ENCODE results near the gene GPATCH3.
"Not testable (repeated sequence)": the region's sequence is repeated elsewhere in the genome, so short reads cannot be mapped to it uniquely, and the experiment has no call there.

Gene GPATCH3

DNA sequence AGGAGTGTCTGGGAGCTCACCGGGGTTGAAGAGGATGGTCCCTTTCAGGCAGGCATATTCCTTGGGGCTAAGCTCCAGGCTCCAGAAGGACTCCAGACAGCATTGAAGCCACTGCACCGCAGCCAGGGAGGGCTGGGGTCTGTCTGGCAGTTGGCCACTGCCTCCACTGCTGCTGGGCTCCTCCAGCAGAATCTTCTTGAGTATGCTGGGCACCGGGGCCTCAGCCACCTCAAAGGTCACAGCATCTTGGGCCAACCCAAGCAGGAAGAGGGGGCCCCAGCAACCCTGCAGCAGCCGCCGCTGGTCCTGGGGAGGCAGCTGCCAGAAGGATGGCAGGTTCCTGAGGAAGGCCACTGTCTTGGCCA, 13.1 kb upstream of the GPATCH3 start:
- DNase-seq: no peak

DNA sequence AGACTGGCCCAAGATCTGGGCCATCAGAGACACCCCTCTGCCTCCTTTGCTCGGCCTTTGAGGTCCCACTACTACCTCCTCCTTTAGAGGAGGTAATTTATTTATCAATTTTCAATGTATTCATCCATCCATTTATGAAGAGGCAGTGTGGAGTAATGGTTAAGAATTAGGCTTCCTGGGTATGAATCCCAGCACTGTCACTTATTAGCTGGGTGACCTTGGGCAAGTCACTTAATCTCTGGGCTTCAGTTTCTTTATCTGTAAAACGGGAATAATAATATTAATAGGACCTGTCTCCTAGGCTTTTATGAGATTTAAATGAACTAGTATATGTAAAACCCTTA, 11.9 kb upstream of the GPATCH3 start:
- DNase-seq: no peak

DNA sequence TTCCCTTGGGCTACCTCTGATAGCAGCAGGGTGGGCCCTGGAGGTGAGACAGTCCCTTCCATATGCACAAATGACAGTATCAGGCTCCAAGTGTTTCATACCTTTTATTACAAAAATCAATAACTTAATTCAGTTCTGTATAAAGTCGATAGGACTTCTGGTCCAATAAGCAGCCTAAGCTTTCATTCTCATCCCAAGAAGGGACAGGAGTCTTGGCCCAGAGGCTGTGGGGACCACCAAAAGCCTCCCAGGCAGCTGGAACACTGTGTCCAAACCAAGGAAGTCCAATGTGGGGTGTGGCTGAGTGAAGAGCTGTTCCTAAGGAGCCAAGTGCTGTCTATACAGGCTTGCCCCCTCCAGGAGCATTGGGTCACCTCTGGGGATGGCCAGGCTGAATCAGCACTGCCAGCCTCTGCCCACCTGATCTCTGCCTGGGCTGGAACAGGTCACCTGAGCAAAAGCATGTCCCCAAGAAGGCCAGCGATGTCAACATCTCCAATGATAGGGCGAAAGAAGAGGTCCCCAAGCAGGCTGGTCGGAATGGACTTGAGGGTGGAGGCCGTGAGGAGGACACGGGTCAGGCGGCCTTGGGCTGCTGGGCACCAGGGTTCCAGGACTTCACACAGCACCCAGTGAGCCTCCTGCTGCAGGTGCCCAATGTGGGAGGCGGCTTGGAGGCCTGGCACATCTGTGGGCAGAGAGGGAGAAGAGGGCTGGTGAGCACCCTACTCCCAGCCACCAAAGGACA, 11.3 kb upstream of the GPATCH3 start:
- DNase-seq: no peak

DNA sequence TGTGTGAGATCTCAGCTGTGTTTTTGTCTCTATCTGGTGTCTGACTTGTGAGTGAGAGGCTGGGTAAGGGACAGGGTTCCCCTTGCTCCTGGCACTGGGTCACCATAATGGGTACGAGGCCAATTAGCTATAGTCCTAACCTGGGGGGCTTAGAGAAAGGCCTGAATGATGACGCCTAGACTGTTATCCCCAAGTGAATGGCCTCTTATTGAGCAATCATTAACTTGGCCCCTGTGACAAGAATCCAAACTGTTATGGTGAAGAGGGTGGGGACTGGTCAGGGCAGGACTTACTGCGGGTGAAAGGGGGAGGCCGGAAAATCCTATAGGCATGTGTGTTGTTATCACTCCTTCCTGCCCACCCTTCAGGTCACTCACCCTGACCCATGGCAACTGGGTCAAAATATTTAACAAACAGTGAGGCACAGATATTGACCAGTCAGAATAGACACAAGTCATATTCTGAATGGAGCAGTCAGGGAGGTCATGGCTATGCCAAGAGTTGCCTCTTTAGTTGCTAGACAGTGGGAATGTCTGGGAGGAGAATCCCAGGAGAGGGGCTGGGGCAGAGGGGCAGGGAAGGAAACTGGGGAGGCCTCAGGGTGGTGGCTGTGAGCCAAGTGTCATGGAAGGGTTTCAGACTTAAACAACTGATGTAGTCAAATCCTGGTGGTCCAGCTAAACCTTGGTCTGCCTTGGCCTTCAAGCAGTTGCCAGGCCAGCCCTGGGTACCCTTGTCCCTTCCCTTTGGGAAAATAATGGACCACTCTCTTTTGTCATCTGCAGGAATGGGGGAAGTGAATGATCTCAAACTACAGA, 10.3 kb upstream of the GPATCH3 start:
- no peak for DNase-seq

DNA sequence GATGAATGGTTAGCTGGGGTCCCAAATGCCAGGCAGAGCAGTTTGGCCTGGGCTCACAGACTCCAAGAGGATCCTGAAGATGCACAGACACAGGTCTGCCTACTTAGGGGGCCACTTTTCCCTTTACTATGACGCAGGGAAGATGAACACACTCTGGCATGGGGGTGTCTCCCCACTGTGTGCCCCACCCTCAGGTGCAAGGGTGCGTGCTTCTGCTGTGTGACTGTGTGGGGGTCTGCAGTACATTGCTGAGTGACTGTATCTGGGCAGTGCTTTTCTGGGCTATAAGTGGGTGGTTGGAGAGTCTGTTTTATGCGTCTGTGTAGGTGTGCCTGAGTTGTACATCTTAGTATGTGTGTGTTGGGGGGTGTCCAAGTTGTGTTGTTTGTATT, 9.7 kb upstream of the GPATCH3 start:
- DNase-seq: no peak

DNA sequence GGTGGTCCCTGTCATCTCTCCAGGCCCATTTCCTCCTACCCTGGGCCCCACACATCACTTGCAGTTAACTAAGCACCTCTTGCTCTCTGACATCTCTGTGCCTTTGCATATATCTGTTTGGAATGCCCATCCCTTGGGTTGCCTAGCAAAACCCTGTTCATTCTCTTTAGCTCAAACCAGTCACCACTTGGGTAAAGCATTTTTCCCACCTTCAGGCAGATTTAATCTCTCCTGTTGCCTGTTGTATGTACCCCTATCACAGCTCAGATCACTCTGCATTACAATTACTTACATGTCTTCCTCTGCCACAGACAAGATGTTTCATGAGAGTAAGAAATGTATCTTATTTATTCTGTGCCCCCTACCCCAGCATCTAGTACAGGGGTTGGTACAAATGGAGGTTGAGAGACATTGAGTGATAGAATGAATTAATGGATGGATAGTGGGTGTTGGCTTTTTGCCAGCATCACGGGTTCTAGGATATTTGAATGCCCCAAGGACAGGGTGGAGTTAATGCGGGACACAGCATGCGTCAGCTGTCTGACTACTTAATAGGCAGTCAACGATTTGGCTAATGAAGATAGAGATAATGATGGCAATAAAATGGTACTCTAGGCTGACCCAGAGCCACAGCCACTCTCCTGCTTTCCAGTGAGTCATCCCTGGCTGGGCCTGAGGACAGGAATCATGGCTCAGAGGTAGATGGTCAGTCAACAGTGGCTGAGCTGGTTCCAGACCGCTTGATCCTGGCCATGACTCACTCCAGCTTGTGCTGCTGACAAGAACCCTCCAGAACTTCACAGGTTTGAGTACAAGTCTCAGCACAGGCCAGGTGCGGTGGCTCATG, 7.0 kb upstream of the GPATCH3 start:
- no peak for DNase-seq

DNA sequence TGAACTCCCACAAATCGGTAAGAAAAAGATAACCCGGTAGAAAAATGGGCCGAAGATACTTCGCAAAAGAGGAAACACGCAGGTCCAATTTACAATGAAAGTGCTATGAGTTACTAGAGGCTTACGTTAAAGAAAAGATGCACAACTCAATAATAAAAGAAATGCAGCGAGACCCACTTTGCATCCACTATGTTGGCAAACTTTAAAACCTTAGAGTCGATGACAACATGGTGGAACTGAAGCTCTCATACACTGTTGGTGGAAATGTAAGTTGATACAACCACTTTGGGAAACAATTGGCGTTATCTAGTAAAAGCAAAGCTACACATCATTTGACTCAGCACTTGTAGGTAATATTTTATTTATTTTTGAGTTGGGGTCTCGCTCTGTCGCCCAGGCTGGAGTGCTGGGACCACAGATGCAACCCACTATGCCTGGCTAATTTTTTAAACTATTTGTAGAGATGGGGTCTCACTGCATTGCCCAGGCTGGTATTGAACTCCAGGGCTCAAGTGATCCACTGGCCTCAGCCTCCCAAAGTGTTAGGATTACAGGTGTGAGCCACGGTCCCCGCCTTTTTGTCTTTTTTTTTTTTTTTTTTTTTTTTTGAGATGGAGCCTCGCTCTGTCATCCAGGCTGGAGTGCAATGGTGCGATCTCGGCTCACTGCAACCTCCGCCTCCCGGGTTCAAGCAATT, 696 bp upstream of the GPATCH3 start:
- no peak for DNase-seq

DNA sequence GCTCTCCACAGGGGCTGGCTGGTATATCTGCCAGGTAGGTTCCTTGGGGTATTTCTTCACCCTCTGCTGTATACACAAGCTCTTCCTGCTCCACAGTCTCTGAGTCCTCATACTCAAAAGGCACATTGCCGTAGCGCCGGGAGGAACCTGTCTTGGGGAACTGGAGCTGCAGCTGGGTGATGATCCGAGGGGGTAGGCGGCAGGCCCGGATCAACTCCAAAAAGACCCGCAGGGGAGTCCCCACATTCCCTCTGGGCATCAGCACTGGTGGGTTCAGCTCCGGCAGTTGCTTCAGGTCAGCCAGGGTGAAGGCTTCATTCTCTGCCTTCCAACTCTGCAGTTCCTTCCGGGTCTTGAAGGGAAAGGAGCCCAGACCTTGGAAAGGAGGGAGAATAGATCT, 2.9 kb downstream of the GPATCH3 start:
- DNase-seq: no peak

DNA sequence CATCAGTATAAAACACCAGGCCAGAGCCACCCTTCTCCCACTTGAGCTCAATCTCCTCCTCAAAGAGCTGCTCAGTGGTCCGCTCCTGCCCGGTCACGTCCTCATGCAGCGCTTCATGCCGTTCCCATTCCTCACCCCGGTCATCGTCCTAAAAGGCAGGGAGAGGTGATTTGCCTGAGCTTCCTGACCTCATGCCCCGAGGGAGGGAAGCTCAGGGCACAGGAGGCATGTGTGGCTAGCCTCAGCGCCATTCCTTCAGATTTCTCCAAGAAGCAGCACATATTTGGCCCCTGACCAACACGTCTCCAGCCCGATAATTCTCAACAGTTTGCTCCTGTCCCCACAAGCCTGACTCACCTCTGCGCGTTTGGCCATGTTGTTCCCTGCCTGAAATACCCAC, 6.0 kb downstream of the GPATCH3 start:
- no peak for DNase-seq

DNA sequence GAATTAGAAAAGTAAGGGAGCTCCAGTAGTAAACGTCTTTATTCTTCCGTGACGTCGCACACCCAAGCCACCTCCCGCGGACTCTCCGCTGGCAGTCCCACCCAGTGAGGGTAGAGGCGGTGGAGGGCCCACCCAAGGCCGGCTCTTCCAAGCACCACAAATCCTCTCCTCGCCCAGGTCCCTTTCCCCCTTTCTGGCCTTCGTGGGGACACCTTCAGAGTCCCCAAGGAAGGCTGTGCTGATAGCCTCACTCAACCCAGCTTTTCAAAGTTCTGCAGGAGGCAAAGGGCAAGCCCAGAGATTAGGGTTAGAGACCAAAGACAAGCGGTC, 9.8 kb downstream of the GPATCH3 start:
- DNase-seq: no peak

DNA sequence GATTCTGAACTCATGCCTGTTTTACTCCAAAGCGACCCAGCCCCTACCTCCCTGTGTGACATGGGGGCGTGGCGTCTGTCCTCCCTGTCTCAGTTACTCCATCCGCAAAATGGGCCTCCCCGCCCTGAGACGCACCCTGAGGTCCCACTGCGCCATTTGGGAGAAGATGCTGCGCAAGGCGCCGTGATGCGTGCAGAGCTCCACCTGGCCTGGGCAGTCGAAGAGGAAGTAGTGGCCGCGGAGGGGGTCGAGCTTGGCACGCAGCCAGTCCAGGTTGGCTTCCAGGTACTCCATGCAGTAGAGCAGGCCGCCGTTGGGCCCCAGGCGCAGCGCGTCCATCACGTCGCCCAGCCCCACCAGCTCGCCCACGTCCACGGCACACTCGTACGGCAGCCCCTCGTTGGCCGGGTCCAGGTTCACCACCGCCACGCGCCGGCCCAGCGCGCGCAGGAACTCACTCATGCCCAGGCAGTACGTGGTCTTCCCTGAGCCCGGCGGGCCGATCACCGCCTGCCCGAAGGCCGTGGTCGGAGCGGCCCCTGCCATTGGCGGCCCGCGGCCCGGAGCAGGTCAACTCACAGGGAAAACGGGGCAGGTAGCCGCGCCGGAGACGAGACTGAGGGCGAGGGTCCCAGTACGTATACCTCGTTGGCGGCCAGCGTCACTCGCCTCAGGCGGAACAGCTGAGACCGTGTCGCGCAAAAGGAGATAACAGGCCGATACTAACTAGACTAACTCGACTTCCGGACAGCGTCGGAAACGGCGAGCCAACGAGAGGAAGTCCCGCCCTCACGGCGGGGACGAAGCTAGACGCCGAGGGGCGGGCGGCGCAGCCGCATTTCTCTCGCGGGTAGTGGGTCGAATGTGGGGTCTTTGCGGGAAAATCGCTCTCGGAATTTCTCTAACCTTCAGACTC, 10.5 kb downstream of the GPATCH3 start, which contains the start of gene GPN2:
Gene GPN2 (minus strand): TSS at position 733 of the 916 bp plus-strand sequence. CDS start 187 bp downstream, at position 546.
- DNase-seq: peak; percentile 89

DNA sequence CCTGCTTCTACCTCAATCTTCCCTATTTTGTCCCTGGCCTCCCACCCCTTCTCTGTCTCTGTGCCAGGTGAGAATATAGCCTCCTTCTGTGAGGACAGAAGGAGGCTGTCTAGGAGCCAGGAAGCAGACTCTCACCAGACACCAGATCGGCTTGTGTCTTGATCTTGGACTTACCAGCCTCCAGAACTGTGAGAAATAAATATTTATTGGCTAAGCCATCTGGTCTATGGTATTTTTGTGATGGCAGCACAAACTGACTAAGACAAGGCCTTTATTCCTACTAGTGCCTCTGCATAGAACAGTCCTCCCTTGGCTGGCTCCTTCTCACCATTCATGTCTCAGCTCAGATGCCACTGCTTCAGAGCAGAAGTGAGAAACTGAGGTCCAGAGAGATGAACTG, 12.0 kb downstream of the GPATCH3 start:
- DNase-seq: no peak

DNA sequence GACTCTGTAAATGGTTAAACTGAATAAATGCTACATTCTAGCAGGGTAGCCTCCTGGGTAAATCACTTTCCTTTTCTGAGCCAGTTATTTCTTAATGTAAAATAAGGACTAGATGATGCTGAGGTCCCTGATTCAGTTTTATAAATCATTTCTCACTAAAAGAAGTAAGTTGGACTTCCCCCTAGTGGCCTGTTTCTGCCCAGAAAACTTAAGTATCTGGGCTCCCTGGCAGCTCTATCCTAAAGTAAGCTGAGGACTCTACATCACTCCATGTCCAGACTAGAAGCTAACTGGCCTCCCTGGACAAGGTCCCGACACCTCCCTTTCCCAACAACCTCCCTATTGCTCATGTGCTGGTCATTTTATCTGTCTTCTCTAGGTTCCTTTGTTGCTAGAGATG, 13.1 kb downstream of the GPATCH3 start:
- peak; percentile 27 for DNase-seq

DNA sequence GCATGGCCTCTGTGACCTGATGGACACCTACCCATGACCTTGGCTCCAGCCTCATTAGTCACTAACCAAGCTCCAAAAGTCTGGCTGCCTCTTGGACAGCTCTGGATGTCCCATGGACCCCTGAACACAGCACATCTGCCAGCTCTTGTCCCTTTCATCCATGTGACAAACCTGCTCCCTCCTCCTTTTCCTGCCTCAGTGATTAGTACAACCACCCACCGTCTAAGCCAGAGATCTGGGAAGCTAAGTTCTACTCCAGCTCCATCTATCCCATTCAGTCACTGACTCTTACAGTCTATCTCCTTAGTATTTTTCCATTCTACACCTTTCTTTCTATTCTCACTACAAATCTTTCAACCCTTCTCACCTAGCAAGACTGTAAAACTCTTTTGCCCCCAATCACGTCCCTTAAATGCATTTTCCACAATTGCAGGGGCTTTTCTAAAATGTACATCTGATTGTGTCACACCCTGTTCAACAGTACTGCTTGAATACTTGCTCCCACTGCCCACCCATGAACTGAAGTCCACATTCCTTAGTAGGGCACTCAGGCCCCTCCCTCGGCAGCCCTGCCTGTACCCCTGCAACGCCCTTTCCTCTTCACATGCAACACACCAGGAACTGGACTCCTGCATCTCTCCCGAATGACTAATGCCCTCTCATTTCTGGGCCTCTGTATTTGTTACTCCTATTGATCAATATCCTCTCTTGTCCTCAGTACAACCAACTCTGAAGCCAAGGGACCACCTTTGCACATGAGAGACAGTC, 17.4 kb downstream of the GPATCH3 start:
- no peak for DNase-seq

DNA sequence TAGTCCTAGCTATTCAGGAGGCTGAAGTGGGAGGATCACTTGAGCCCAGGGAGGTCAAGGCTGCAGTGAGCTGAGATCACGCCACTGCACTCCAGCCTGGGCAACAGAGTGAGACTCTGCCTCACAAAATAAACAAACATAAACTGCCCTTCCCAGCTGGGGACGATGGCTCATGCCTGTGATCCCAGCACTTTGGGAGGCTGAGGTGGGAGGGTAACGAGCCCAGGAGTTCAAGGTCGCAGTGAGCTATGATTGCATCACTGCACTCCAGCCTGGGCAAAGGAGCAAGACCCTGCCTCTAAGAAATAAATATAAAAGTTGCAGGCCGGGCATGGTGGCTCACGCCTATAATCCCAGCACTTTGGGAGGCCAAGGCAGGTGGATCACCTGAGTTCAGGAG, 18.7 kb downstream of the GPATCH3 start:
- not testable (repeated sequence) for DNase-seq

DNA sequence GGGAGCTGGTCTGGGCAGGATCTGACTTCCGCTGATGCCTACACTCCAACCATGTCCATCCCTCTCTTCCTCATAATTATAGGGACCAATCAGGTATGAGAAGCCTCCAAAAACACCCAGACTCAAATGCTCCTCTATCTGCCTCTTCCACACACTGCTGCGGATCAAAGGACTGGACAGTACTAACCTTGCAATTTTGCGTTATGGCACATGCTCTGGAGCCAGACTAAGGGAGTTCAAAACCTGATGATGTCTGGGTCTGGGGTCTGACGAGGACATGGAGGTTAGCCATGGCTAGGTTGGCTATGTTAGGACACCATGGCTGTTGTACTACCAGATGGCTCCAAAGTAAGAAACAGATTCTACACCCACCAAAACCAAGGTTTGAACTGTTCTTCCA, 20.5 kb downstream of the GPATCH3 start:
- no peak for DNase-seq

DNA sequence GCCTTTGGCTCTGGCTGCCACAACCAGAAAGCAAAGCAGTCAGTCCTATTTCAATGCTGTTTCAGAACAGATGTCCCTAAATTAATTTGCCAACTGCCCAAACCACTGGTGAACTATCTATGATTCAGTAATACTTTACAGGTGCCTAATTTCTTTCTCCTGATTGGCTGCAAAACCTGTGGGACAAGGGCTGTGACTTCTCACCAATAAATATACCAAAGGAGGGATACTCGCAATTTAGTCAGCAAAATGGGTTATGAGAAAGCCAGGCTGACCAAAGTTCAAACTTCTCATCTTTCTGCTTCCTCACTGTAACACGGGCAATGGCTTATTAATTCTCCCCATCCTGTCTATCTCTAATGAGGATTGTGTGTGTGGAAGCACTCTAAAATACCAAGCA, 22.9 kb downstream of the GPATCH3 start:
- DNase-seq: no peak

DNA sequence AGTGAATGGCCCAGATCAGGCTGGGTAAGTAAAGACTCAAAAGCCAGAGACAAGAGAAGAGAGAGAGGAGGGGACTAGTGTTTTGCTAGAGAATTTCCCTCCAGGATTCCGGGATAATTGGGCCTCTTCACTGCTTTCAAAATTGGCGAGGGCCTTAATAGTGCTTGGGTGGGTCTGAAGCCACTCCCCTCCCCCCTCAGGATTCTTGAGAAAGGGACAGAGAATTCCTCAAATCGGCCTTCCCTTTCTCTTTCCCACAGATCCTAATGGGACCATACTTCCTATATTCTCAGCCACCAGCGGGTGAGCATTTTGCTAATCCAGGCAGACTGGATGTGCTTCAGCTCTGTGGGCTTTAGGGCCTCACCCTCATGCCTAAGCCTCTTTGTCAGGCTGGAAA, 25.4 kb downstream of the GPATCH3 start:
- no peak for DNase-seq

DNA sequence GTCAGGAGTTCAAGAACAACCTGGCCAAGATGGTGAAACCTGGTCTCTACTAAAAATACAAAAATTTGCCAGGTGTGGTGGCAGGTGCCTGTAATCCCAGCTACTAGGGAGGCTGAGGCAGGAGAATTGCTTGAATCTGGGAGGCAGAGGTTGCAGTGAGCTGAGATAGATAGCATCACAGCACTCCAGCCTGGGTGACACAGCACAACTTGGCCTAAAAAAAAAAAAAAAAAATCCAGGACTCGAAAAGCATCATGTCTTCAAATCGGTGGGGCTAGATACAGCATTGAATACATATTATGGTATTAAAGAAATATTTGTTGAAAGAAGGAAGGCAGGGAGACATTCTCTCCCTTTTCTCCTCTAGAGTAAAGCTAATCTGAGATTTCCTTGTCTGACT, 27.2 kb downstream of the GPATCH3 start:
- DNase-seq: not testable (repeated sequence)

DNA sequence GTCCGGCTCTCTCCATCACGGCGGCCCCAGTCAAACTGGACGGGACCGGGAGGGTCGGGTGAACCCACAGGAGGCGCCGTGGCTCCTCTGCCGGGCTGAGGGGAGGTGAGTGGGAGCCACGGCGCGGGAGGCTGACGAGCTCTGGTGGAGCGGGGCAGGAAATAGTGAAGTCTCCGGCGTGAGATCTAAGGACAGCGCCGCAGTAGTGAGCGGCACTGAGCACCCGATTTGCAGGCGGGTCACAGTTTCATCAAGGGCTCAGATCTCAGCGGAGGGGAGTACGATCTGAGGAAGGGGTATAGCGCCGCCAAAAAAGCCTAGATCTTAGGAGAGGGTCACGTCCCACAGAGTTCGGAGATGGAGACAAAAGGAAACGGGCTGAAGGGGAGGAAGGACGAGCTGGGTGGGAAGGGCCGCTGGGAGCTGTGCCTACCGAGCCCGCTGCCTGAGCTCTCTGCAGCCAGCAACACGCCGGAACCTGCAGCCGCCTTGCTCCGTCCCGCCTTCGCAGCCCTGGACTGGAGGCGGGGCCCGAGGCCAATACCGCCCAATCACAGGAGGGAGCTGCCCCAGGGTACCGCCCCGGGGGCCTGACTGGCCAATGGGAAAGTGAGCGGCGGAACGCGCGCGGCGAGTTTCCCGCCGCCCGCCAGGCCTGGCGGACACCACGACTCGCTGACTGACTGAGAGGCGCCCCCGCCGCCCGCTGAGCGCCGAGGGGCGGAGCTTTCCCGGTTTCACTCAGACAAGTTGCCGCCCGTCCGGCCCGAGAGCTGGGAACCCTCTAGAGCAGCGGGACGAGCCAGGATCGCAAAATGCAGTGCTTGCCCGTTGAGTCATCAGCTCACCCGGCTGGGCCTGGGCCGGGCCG, 35.4 kb downstream of the GPATCH3 start:
- peak; percentile 99 for DNase-seq
